Breast epithelium (tissue), 3 donors: ENCODE data around the gene RPRML.

Experiments
- POLR2A ChIP-seq: fragments of 450-650 bp; IDR thresholded peaks from one replicate; pipeline ENCODE4 v1.6.1; 2016; ENCODE audit warnings: antibody characterized with exemption, mild to moderate bottlenecking, moderate library complexity
- TF ChIP-seq, protein P1 (sequence below), 3 donors: fragments of 450-650 bp; IDR thresholded peaks; one replicate each; pipeline ENCODE4 v1.5.1; 2016 to 2017; ENCODE audit warnings: antibody characterized with exemption in 3 of 3, mild to moderate bottlenecking in 3 of 3, moderate library complexity in 3 of 3

DNA sequence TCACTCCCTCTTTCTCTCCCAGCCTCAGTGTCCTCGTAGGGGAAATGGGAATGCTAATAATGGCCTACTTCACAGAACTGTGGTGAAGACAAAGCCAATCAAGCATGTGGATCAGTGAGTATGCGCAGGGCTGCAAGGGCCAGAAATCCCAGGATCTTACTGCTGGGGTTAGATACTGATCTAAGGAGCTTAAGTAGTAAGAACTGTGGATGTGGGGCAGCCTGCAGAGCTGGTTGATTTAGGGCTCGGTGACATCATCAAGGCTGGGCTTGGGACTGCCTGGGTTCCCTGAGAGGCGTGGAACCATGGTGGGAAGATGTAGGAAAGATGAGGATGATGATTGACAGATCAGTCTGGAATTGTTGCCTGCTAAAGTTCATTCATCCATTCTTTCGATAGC, 30.5 kb downstream of the RPRML start:
- TF ChIP-seq POLR2A, result no peak
- TF ChIP-seq, protein P1, sequence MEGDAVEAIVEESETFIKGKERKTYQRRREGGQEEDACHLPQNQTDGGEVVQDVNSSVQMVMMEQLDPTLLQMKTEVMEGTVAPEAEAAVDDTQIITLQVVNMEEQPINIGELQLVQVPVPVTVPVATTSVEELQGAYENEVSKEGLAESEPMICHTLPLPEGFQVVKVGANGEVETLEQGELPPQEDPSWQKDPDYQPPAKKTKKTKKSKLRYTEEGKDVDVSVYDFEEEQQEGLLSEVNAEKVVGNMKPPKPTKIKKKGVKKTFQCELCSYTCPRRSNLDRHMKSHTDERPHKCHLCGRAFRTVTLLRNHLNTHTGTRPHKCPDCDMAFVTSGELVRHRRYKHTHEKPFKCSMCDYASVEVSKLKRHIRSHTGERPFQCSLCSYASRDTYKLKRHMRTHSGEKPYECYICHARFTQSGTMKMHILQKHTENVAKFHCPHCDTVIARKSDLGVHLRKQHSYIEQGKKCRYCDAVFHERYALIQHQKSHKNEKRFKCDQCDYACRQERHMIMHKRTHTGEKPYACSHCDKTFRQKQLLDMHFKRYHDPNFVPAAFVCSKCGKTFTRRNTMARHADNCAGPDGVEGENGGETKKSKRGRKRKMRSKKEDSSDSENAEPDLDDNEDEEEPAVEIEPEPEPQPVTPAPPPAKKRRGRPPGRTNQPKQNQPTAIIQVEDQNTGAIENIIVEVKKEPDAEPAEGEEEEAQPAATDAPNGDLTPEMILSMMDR (IDR thresholded peaks at IDR 0.05), result no peak
